22Rv1 (cell line): Measurements from ENCODE around the gene KCNG2.

Experiments used
- ZFX ChIP-seq: fragments of 450-650 bp; IDR thresholded peaks from 2 replicates; pipeline ENCODE4 v1.6.1; 2017; ENCODE audit warnings: antibody characterized with exemption, borderline replicate concordance
- TF ChIP-seq, protein P1 (sequence below): fragments of 450-650 bp; IDR thresholded peaks from 2 replicates; pipeline ENCODE4 v1.5.1; 2017; ENCODE audit warnings: mild to moderate bottlenecking

DNA sequence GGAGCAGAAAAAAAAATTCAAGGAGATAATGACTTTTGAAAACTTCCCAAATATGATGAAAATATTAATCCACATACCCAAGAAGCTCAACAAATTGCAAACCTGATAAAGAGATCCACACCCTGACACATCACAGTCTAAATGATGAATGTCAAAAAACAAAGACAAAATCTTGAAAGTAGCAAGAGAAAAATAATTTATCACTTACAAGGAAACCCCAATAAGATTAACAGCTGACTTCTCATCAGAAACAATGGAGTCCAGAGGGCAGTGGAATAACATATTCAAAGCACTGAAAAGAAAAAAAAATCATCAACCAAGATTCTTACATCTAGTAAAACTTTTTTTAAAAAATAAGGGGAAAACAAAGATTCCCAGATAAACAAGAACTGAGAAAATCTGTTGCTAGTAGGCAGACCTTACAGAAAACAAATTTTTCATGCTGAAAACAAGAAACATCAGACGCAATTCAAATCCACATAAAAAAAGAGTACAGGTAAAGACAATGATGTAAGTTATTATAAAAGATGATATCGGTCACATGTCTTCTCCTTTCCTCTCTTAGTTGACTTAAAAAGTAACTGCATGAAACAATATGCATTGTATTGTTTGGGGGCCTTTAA is 132.4 kb downstream of the KCNG2 start:
- TF ChIP-seq, protein P1, sequence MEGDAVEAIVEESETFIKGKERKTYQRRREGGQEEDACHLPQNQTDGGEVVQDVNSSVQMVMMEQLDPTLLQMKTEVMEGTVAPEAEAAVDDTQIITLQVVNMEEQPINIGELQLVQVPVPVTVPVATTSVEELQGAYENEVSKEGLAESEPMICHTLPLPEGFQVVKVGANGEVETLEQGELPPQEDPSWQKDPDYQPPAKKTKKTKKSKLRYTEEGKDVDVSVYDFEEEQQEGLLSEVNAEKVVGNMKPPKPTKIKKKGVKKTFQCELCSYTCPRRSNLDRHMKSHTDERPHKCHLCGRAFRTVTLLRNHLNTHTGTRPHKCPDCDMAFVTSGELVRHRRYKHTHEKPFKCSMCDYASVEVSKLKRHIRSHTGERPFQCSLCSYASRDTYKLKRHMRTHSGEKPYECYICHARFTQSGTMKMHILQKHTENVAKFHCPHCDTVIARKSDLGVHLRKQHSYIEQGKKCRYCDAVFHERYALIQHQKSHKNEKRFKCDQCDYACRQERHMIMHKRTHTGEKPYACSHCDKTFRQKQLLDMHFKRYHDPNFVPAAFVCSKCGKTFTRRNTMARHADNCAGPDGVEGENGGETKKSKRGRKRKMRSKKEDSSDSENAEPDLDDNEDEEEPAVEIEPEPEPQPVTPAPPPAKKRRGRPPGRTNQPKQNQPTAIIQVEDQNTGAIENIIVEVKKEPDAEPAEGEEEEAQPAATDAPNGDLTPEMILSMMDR, result no peak
- no peak for TF ChIP-seq ZFX
